ENCODE data around the gene PDXK.

GRCh38 chr21:43717967-43718871 lies 710 bp upstream of the PDXK start:
- TF ChIP-seq POLR2AphosphoS5 (IDR thresholded peaks at IDR 0.05; ENCODE audit: low read length), result no peak
- no peak for TF ChIP-seq CTCF (IDR thresholded peaks at IDR 0.05 in 2 of 3, conservative IDR thresholded peaks at IDR 0.05 in 1 of 3; ENCODE audit: control insufficient read depth in 2 of 3, extremely low read depth in 1 of 3, insufficient read depth in 1 of 3, low read depth in 3 of 3, low read length in 3 of 3)
- no peak for TF ChIP-seq SP1 (IDR thresholded peaks at IDR 0.05; ENCODE audit: low read depth, low read length)

All from GM12878 (cell line).